HG03175 (cell line): ENCODE measurements around the gene C17orf67.
"Not testable (repeated sequence)": the region's sequence is repeated elsewhere in the genome, so short reads cannot be mapped to it uniquely, and the experiment has no call there.

Experiments used
- ATAC-seq: cut with Tn5 transposase; IDR thresholded peaks from one replicate; pipeline ENCODE4 v1.9.1; 2021; ENCODE audit warnings: mild to moderate bottlenecking, moderate library complexity; ENCODE audit not compliant: unreplicated experiment

Gene C17orf67

GRCh38 chr17:56779322-56779721 is 54.4 kb downstream of the C17orf67 start:
- ATAC-seq: no peak

GRCh38 chr17:56778898-56779297 is 54.8 kb downstream of the C17orf67 start:
- no peak for ATAC-seq

- ATAC-seq: no peak
Measured at GRCh38 chr17:56777859-56778258, 55.9 kb downstream of the C17orf67 start.

GRCh38 chr17:56774650-56775049 is 59.1 kb downstream of the C17orf67 start:
- ATAC-seq: no peak

- ATAC-seq: no peak
Measured at GRCh38 chr17:56773124-56773523, 60.6 kb downstream of the C17orf67 start.

- no peak for ATAC-seq
Measured at GRCh38 chr17:56772442-56772841, 61.3 kb downstream of the C17orf67 start.

- no peak for ATAC-seq
Measured at GRCh38 chr17:56771975-56772374, 61.7 kb downstream of the C17orf67 start.

- ATAC-seq: no peak
Measured at GRCh38 chr17:56771563-56771962, 62.2 kb downstream of the C17orf67 start.

- no peak for ATAC-seq
Measured at GRCh38 chr17:56770427-56770826, 63.3 kb downstream of the C17orf67 start.

GRCh38 chr17:56765449-56765848 is 68.3 kb downstream of the C17orf67 start:
- no peak for ATAC-seq

GRCh38 chr17:56762988-56763387 is 70.7 kb downstream of the C17orf67 start:
- no peak for ATAC-seq

- no peak for ATAC-seq
Measured at GRCh38 chr17:56762144-56762543, 71.6 kb downstream of the C17orf67 start.

- no peak for ATAC-seq
Measured at GRCh38 chr17:56761387-56761786, 72.3 kb downstream of the C17orf67 start.

GRCh38 chr17:56757611-56758010 is 76.1 kb downstream of the C17orf67 start:
- ATAC-seq: not testable (repeated sequence)

GRCh38 chr17:56756536-56756935 is 77.2 kb downstream of the C17orf67 start:
- ATAC-seq: no peak

- ATAC-seq: no peak
Measured at GRCh38 chr17:56755310-56755709, 78.4 kb downstream of the C17orf67 start.

- ATAC-seq: no peak
Measured at GRCh38 chr17:56754523-56755208, 79.1 kb downstream of the C17orf67 start.

GRCh38 chr17:56752263-56752836 is 81.4 kb downstream of the C17orf67 start:
- no peak for ATAC-seq

GRCh38 chr17:56751145-56751738 is 82.5 kb downstream of the C17orf67 start:
- ATAC-seq: no peak

- no peak for ATAC-seq
Measured at GRCh38 chr17:56744721-56745120, 89.0 kb downstream of the C17orf67 start.

GRCh38 chr17:56742601-56743000 is 91.1 kb downstream of the C17orf67 start:
- ATAC-seq: no peak
